ENCODE results near the gene HUNK. TPM values are rescaled to one million over a fixed set of nuclear protein-coding genes. Genes with fewer than 3 reads are reported as not detected.

The HUNK gene
- not detected in 2 replicates for total RNA-seq

DNA sequence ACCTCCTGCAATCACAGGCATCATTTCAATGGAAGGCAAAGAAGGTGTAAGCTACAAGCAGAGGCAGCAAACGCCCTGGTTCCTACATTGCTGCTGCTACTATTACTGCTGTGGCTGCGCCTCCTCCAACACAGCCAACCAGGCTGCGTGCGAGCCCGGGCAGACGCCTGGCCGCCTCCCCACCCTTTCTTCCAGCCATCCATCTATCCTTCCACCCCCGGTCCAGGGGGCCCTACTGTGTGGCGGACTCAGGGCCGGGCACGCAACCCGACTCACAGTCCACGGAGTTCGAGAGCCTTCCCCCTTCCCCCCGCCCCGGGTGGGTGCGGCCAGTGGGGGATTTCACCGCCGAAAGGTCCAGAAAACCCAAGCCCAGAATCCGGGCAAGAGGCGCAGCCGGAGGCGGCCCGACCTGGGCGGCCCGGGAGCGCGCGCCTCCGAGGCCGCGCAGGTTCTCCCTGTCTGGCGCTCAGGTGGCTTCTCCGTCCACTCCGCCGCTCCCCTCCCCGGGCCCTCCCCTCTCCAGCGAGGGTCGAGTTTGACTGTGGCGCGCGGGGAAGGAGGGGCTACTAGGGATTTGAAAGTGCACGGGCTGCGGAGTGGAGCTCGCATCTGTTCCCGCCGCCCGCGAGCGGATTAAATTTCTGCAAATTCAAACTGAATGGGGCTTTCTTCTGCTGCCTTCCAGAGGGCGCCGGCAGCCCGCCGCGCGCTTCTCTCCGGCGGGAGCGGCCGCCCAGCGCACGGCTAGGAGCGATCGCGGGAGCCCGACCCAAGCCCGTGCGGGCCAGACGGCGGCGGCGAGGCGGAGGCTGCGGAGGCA is at the start of gene HUNK:
Gene HUNK, plus strand, starts transcription at position 569 of the 823 bp plus-strand sequence. CDS start 655 bp downstream, outside the sequence.

Other genes starting within 250 kb of the HUNK start
- 134 and 189 TPM in 2 replicates for gene SOD1, start 213.3 kb upstream of the HUNK start, total RNA-seq
- gene SCAF4, start 140.9 kb upstream of the HUNK start, total RNA-seq, result 5.9 and 6.6 TPM in 2 replicates

Data from smooth muscle cell of the pulmonary artery (primary cell).